Spleen (tissue), 11 donors: ENCODE measurements around the gene CDC42BPB. TPM values are rescaled to one million over a fixed set of nuclear protein-coding genes. Genes with fewer than 3 reads are reported as not detected.

Source experiments
- DNase-seq: peaks from one replicate; pipeline ENCODE4 v3.0.0-alpha.2; 2020
- H3K27ac ChIP-seq, 8 donors: fragments of 200-600 bp; sonication (generic) in 7 of 8; 1 replicate in 4 of 8; 2 replicates in 4 of 8; pipeline versions ENCODE4 v1.5.0 to v1.8.0; 2016 to 2021; ENCODE audit warnings: inconsistent platforms in 4 of 8, mild to moderate bottlenecking in 4 of 8, moderate library complexity in 1 of 8
- H3K27me3 ChIP-seq, 7 donors: fragments of 200-600 bp; sonication (generic) in 6 of 7; replicated peaks in 1 of 7; 1 replicate in 4 of 7; 2 replicates in 3 of 7; pipeline versions ENCODE4 v1.5.0 to v1.8.0; 2016 to 2021; ENCODE audit warnings: inconsistent platforms in 3 of 7, mild to moderate bottlenecking in 1 of 7
- H3K36me3 ChIP-seq, 6 donors: fragments of 200-600 bp; sonication (generic) in 5 of 6; 1 replicate in 4 of 6; 2 replicates in 2 of 6; pipeline versions ENCODE4 v1.5.0 to v1.8.0; 2016 to 2021; ENCODE audit warnings: inconsistent platforms in 2 of 6
- H3K4me1 ChIP-seq, 6 donors: fragments of 200-600 bp; sonication (generic) in 5 of 6; 1 replicate in 3 of 6; 2 replicates in 3 of 6; pipeline versions ENCODE4 v1.5.0 to v1.8.0; 2016 to 2021; ENCODE audit warnings: inconsistent platforms in 3 of 6
- H3K4me3 ChIP-seq, 8 donors: fragments of 200-600 bp; sonication (generic) in 7 of 8; 1 replicate in 4 of 8; 2 replicates in 4 of 8; pipeline versions ENCODE4 v1.5.0 to v1.8.0; 2016 to 2021; ENCODE audit warnings: inconsistent platforms in 4 of 8, mild to moderate bottlenecking in 4 of 8, moderate library complexity in 2 of 8
- H3K9me3 ChIP-seq, 8 donors: fragments of 200-600 bp; sonication (generic) in 7 of 8; 1 replicate in 4 of 8; 2 replicates in 4 of 8; pipeline versions ENCODE4 v1.5.0 to v1.8.0; 2016 to 2021; ENCODE audit warnings: inconsistent platforms in 4 of 8
- CTCF ChIP-seq, 11 experiments: fragments of 200-600 bp in 7 of 11; fragments of 450-650 bp in 4 of 11; sonication (generic) in 4 of 11; IDR thresholded peaks in 8 of 11; conservative IDR thresholded peaks in 3 of 11; 1 replicate in 7 of 11; 2 replicates in 4 of 11; pipeline versions ENCODE4 v1.4.0 to v1.8.0; 2016 to 2021; ENCODE audit warnings: antibody characterized with exemption in 11 of 11, inconsistent platforms in 4 of 11, mild to moderate bottlenecking in 1 of 11
- POLR2A ChIP-seq, 3 donors: fragments of 450-650 bp; IDR thresholded peaks; one replicate each; pipeline ENCODE4 v1.5.1; 2017; ENCODE audit warnings: antibody characterized with exemption in 3 of 3, mild to moderate bottlenecking in 1 of 3
- POLR2AphosphoS5 ChIP-seq, 3 donors: sonication (generic); formaldehyde crosslinking; IDR thresholded peaks; one replicate each; pipeline ENCODE4 v1.5.1; 2017; ENCODE audit warnings: antibody characterized with exemption in 3 of 3
- WGBS, 5 donors: extraction: QIAGEN DNeasy Blood & Tissue Kit in 3 of 5; methylation state at CpG; one replicate each; pipeline versions ENCODE4 v1.1.5 to v1.1.7; 2013 to 2018; 5-methylcytosine and 5-hydroxymethylcytosine counted together
- intact Hi-C: fragments of 100-400 bp; cut with DNase I; formaldehyde crosslinking; loops from one replicate; pipeline ENCODE4 v1.15.0; 2023; ENCODE audit warnings: low total_unique reads
- polyA plus RNA-seq, 3 donors: library from polyadenylated mRNA; stranded (reverse); fragments of 200-250 nt; gene quantifications; one replicate each; pipeline ENCODE4 v1.2.1, GENCODE V29; 2013
- total RNA-seq, 7 donors: library from RNA; depleted of rRNA in 3 of 7; stranded (reverse); fragments of >200 nt in 3 of 7; fragmentation: NEBNext Ultra II Directional in 4 of 7; extraction: Animal tissue kit (Norgen Biotek cat#: 25700) in 4 of 7; gene quantifications; one replicate each; pipeline versions ENCODE4 v1.1.0 to v1.2.1, GENCODE V29; 2016 to 2021
- donor health status: healthy with polysubstance abuse.
- donor health status: DM: no; HTN: no; CAD: no; lungs with moderate emphysema.
- donor health status: DM: no; HTN: no; CAD: no.
- donor health status: Bipolar disorder and iron deficiency.
- donor health status: healthy.
- donor health status: DM: no; HTN: no; CAD: no.
- donor health status: DM: yes; HTN: yes; CAD: no.

CDC42BPB gene
- total and polyA plus RNA-seq, 10 donors, result 6.4 to 94.5 (median 77.8) TPM

- no peak overlapping the region for H3K4me3 ChIP-seq
- H3K36me3 ChIP-seq, result peaks cover 0 to 91% (median 20%) of the 10 kb centered on the region in 6 donors
- peaks cover 0 to 2% (median under 1%) of the 10 kb centered on the region in 8 donors for H3K9me3 ChIP-seq
- no peaks in the 10 kb centered on the region for H3K27me3 ChIP-seq
- H3K27ac ChIP-seq, result no peak overlapping the region
- H3K4me1 ChIP-seq, result peaks cover 0 to 9% (median 0%) of the 10 kb centered on the region in 6 donors
- DNase-seq, result no peak
- WGBS, 5 donors, result 42 to 65% (median 58%) methylated on average over 4 of the region's 4 CpGs
- TF ChIP-seq CTCF (IDR thresholded peaks at IDR 0.05 in 8 of 11, conservative IDR thresholded peaks at IDR 0.05 in 3 of 11) (no peak), POLR2AphosphoS5 (IDR thresholded peaks at IDR 0.05) (no peak), POLR2A (IDR thresholded peaks at IDR 0.05) (no peak)
- intact Hi-C loops, result no loop called here
These were observed 62.7 kb downstream of the CDC42BPB start for GRCh38 chr14:102994689-102995088.

DNA sequence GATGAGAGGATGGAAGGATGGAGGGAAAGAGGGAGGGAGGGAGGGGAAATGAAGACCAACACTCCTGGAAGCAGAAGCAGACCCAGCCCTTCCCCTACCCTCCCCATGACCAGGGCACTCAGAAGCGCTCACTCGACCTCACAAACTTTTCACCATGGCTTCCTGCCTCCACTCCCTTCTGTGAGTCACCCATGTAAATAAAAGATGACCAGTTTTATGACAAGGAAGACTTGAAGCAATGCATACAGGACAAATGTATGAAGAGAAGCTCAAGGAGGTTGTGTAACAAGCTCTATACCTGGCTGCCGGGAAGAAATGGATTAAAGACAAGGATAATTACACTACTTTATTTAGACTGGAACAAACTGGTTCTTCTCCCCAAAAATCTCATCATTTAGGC lies 63.8 kb downstream of the CDC42BPB start:
- peaks cover 0 to 14% (median 12%) of the 10 kb centered on the region in 8 donors for H3K9me3 ChIP-seq
- H3K27me3 ChIP-seq, result no peaks in the 10 kb centered on the region
- H3K36me3 ChIP-seq, result peaks cover under 1 to 93% (median 24%) of the 10 kb centered on the region in 6 donors
- no peak overlapping the region for H3K27ac ChIP-seq
- no peak for DNase-seq
- WGBS, 5 donors, result 59 to 80% (median 62%) methylated on average over 3 of the region's 3 CpGs
- H3K4me3 ChIP-seq, result no peak overlapping the region
- intact Hi-C loops, result no loop called here
- H3K4me1 ChIP-seq, result peaks cover 0 to 9% (median 0%) of the 10 kb centered on the region in 6 donors
- no peak for TF ChIP-seq CTCF (IDR thresholded peaks at IDR 0.05 in 8 of 11, conservative IDR thresholded peaks at IDR 0.05 in 3 of 11)
- no peak for TF ChIP-seq POLR2A (IDR thresholded peaks at IDR 0.05)
- no peak for TF ChIP-seq POLR2AphosphoS5 (IDR thresholded peaks at IDR 0.05)

GRCh38 chr14:102991376-102991775 lies 66.0 kb downstream of the CDC42BPB start:
- TF ChIP-seq POLR2A (IDR thresholded peaks at IDR 0.05), result no peak
- TF ChIP-seq CTCF (IDR thresholded peaks at IDR 0.05 in 8 of 11, conservative IDR thresholded peaks at IDR 0.05 in 3 of 11), result no peak
- no peak for TF ChIP-seq POLR2AphosphoS5 (IDR thresholded peaks at IDR 0.05)
- Histone ChIP-seq H3K27ac (no peak overlapping the region), H3K36me3 (peaks cover 4 to 94% (median 26%) of the 10 kb centered on the region in 6 donors), H3K9me3 (peaks cover 0 to 32% (median 24%) of the 10 kb centered on the region in 8 donors), H3K4me1 (peaks cover 0 to 9% (median 0%) of the 10 kb centered on the region in 6 donors), H3K4me3 (no peak overlapping the region), H3K27me3 (no peaks in the 10 kb centered on the region)
- intact Hi-C loops, result no loop called here
- 83 to 93% (median 91%) methylated on average over 3 of the region's 3 CpGs for WGBS, 5 donors
- no peak for DNase-seq

GRCh38 chr14:102988054-102988453 lies 69.3 kb downstream of the CDC42BPB start:
- Histone ChIP-seq H3K4me1 (peaks cover 0 to 6% (median 0%) of the 10 kb centered on the region in 6 donors), H3K36me3 (peaks cover 4 to 94% (median 27%) of the 10 kb centered on the region in 6 donors), H3K27ac (no peak overlapping the region), H3K4me3 (no peak overlapping the region), H3K27me3 (no peaks in the 10 kb centered on the region), H3K9me3 (peaks cover 0 to 32% (median 24%) of the 10 kb centered on the region in 8 donors)
- intact Hi-C loops, result no loop called here
- 82 to 97% (median 96%) methylated on average over 1 of the region's 1 CpG for WGBS, 5 donors
- no peak for DNase-seq
- TF ChIP-seq POLR2A (IDR thresholded peaks at IDR 0.05) (no peak), POLR2AphosphoS5 (IDR thresholded peaks at IDR 0.05) (no peak), CTCF (IDR thresholded peaks at IDR 0.05 in 8 of 11, conservative IDR thresholded peaks at IDR 0.05 in 3 of 11) (no peak)
